Left lung (tissue), 10 donors: Measurements from ENCODE around the gene CPLANE1. TPM values are rescaled to one million over a fixed set of nuclear protein-coding genes. Genes with fewer than 3 reads are reported as not detected.
A peak's percentile ranks its signal among the peaks of the same experiment; 100 is the strongest.

Source experiments
- ATAC-seq: fragments of 200-7000 bp; cut with Tn5 transposase; one replicate; pipeline ENCODE4 v1.9.1; 2020; ENCODE audit warnings: moderate library complexity
- DNase-seq, 4 donors: peaks; one replicate each; pipeline ENCODE4 v3.0.0-alpha.2; 2013 to 2020
- H3K27ac ChIP-seq, 2 donors: fragments of 200-600 bp; sonication (generic) in 1 of 2; one replicate each; pipeline versions ENCODE4 v1.5.0 to v1.8.0; 2020 to 2021
- H3K27me3 ChIP-seq, 2 donors: fragments of 200-600 bp; sonication (generic) in 1 of 2; one replicate each; pipeline versions ENCODE4 v1.5.0 to v1.8.0; 2020 to 2021
- H3K36me3 ChIP-seq, 2 donors: fragments of 200-600 bp; sonication (generic) in 1 of 2; one replicate each; pipeline versions ENCODE4 v1.5.0 to v1.8.0; 2020 to 2021
- H3K4me1 ChIP-seq, 2 donors: fragments of 200-600 bp; one replicate each; pipeline ENCODE4 v1.8.0; 2021
- H3K4me3 ChIP-seq, 2 donors: fragments of 200-600 bp; sonication (generic) in 1 of 2; one replicate each; pipeline versions ENCODE4 v1.5.0 to v1.8.0; 2020 to 2021; ENCODE audit warnings: mild to moderate bottlenecking in 1 of 2
- H3K9me3 ChIP-seq, 2 donors: fragments of 200-600 bp; sonication (generic) in 1 of 2; one replicate each; pipeline versions ENCODE4 v1.5.0 to v1.8.0; 2020 to 2021
- intact Hi-C, 2 donors: fragments of 100-400 bp; cut with DNase I; formaldehyde crosslinking; loops; one replicate each; pipeline versions ENCODE4 v1.11.2 to v1.14.2; 2022
- polyA plus RNA-seq, 6 donors: library from polyadenylated mRNA; unstranded; fragments of 120-200 nt; gene quantifications; one replicate each; pipeline ENCODE4 v1.2.1, GENCODE V29; 2013; ENCODE audit not compliant: insufficient read length in 6 of 6
- total RNA-seq, 2 donors: library from RNA; stranded (reverse); fragmentation: NEBNext Ultra II Directional; extraction: Animal tissue kit (Norgen Biotek cat#: 25700); gene quantifications; one replicate each; pipeline ENCODE4 v1.2.1, GENCODE V29; 2021
- TF ChIP-seq, protein P1 (sequence below), 2 donors: fragments of 200-600 bp; sonication (generic) in 1 of 2; IDR thresholded peaks; one replicate each; pipeline versions ENCODE4 v1.5.0 to v1.8.0; 2021; ENCODE audit warnings: antibody characterized with exemption in 2 of 2
- donor health status: DM: no; HTN: yes; CAD: no.
- donor health status: DM: no; HTN: no; CAD: no.

Gene CPLANE1
- total and polyA plus RNA-seq, 8 donors: 20.1 to 38.3 (median 34.6) TPM

DNA sequence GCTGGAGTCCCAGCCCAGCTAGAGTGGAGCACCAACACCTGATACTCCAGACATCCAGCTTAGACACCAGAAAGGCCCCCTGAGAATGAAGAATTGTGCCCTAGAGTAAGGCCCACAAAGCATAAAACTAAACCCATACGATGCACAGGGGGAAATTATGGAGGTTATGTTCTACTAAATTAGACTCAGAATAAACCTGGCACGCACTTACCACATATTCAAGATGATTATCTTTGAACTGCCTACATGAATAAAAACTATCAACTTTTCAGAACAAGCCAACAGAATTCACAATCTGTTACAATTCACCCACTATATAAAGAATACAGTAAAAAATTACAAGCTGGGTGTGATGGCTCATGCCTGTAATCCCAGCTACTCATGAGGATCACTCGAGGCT, 168.5 kb downstream of the CPLANE1 start:
- H3K36me3 ChIP-seq: peaks cover 0 to 21% of the 10 kb centered on the region in 2 donors
- intact Hi-C loops: no loop called here
- no peak overlapping the region for H3K27ac ChIP-seq
- ATAC-seq (no peak), DNase-seq (no peak)
- H3K9me3 ChIP-seq: no peaks in the 10 kb centered on the region
- no peaks in the 10 kb centered on the region for H3K4me1 ChIP-seq
- H3K27me3 ChIP-seq: no peaks in the 10 kb centered on the region
- TF ChIP-seq, protein P1, sequence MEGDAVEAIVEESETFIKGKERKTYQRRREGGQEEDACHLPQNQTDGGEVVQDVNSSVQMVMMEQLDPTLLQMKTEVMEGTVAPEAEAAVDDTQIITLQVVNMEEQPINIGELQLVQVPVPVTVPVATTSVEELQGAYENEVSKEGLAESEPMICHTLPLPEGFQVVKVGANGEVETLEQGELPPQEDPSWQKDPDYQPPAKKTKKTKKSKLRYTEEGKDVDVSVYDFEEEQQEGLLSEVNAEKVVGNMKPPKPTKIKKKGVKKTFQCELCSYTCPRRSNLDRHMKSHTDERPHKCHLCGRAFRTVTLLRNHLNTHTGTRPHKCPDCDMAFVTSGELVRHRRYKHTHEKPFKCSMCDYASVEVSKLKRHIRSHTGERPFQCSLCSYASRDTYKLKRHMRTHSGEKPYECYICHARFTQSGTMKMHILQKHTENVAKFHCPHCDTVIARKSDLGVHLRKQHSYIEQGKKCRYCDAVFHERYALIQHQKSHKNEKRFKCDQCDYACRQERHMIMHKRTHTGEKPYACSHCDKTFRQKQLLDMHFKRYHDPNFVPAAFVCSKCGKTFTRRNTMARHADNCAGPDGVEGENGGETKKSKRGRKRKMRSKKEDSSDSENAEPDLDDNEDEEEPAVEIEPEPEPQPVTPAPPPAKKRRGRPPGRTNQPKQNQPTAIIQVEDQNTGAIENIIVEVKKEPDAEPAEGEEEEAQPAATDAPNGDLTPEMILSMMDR (IDR thresholded peaks at IDR 0.05): no peak
- H3K4me3 ChIP-seq: no peak overlapping the region

DNA sequence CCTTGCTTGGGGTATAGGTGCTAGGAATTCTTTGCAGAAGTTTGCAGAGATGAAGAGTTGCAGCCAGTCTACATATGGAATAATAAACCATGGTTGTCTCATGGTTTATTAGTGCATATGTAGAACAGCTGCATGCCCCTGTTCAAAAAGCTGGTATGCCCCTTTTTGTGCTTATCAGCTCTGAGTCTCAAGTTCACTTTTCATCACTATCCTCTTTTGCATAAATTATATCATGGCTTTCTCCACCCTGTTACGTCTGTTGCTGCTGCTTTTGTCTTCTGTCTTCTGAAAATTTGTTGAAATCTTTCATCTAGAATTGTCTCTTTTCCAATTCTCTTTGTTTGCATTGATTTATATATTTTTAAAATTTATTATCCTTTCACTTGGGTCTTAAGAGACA, 172.0 kb downstream of the CPLANE1 start:
- Histone ChIP-seq H3K27me3 (no peaks in the 10 kb centered on the region), H3K4me1 (no peaks in the 10 kb centered on the region), H3K4me3 (no peak overlapping the region), H3K36me3 (peaks cover 0 to 21% of the 10 kb centered on the region in 2 donors), H3K9me3 (no peaks in the 10 kb centered on the region), H3K27ac (no peak overlapping the region)
- intact Hi-C loops: no loop called here
- ATAC-seq: no peak
- no peak for DNase-seq
- TF ChIP-seq, protein P1 (IDR thresholded peaks at IDR 0.05): no peak

DNA sequence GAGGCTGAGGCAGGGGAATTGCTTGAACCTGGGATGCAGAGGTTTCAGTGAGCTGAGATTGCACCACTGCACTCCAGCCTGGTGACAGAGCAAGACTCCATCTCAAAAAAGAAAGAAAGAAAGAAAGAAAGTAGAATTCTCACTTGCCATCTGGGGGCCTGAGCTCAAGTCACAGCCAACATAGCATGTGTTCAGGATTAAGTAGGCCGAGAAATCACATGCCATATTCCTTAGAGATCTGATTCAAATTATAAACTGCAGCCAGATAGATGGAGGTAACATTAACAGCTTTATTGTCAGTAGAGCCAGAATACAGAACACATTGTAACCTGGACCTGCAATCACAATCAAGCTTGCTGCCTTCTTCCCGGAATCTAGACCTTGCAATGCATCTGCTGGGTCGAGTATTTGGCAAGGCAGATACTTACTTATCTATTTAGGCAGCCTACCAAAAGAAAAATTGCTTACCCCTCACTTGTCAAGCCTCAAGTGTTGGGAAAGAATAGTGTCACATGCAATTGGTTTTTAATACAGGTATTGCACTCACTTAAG, 173.7 kb downstream of the CPLANE1 start:
- no peak overlapping the region for H3K4me3 ChIP-seq
- DNase-seq (no peak), ATAC-seq (no peak)
- TF ChIP-seq, protein P1 (IDR thresholded peaks at IDR 0.05): no peak
- no peak overlapping the region for H3K27ac ChIP-seq
- H3K36me3 ChIP-seq: peaks cover 0 to 21% of the 10 kb centered on the region in 2 donors
- H3K9me3 ChIP-seq: no peaks in the 10 kb centered on the region
- H3K27me3 ChIP-seq: no peaks in the 10 kb centered on the region
- no peaks in the 10 kb centered on the region for H3K4me1 ChIP-seq
- intact Hi-C loops: no loop called here

DNA sequence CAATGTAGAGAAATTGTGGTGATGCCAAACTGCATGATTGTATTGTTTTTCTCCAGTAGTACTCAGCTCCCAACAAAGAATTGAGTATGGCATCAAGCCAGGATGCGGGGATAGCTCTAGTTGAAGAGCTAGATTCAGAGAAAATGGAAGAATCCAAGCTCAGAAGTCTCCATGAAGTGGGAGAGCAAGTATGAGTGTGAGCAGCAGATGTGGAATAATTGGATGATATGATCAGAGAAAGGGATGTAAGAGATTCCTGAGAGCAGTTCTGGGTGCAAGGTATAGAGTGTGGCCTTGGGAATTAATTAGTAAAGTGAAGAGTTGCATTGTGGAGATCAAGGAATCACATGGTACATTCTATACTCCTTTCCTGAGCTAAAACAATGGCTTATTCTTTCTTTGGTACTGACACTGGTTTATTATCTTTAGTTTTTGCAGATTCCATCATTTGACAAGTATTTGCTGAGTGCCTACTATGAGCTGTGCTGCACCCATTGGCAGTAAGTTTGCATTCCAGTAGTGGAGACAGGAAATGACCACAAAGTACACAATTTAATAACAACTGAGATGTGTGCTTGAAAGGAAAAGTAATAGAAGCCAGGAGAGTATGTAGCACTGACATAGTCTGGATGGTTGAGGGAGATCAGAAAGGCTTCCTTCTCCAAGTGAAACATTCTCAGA, 177.1 kb downstream of the CPLANE1 start:
- peak in 1 of 4 donors; percentile 1 for DNase-seq
- Histone ChIP-seq H3K27ac (no peak overlapping the region), H3K36me3 (no peaks in the 10 kb centered on the region), H3K4me1 (no peaks in the 10 kb centered on the region), H3K9me3 (no peaks in the 10 kb centered on the region), H3K4me3 (no peak overlapping the region), H3K27me3 (no peaks in the 10 kb centered on the region)
- intact Hi-C loops: no loop called here
- ATAC-seq: peak; percentile 75
- TF ChIP-seq, protein P1 (IDR thresholded peaks at IDR 0.05): no peak

DNA sequence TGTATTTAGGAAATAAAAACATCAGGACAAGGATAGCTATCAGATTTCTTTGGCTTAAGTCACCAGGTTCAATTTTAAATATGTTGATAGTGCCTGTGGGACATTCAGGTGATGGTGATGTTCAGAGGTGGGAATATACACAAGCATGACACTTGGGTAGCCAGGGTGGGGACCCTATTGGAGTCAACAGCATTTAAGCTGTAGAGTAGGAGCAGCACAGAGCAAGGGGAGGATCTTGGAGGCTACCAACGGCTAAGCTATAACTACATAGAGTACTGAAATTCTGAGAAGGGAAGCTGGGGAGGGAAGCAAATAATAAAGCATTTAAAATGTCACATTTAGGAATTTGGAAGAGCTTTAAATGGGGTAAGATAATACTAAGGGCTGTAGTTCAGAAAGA, 177.7 kb downstream of the CPLANE1 start:
- H3K4me3 ChIP-seq: no peak overlapping the region
- H3K27ac ChIP-seq: no peak overlapping the region
- intact Hi-C loops: no loop called here
- no peaks in the 10 kb centered on the region for H3K4me1 ChIP-seq
- H3K36me3 ChIP-seq: peaks cover 0 to 4% of the 10 kb centered on the region in 2 donors
- TF ChIP-seq, protein P1 (IDR thresholded peaks at IDR 0.05): no peak
- H3K9me3 ChIP-seq: no peaks in the 10 kb centered on the region
- no peak for ATAC-seq
- H3K27me3 ChIP-seq: no peaks in the 10 kb centered on the region
- DNase-seq: no peak
